ENCODE measurements around the gene PARN. TPM values are rescaled to one million over a fixed set of nuclear protein-coding genes. Genes with fewer than 3 reads are reported as not detected.

The PARN gene
- total RNA-seq, 2 experiments from 2014 or later, result 43.0 to 45.6 TPM

DNA sequence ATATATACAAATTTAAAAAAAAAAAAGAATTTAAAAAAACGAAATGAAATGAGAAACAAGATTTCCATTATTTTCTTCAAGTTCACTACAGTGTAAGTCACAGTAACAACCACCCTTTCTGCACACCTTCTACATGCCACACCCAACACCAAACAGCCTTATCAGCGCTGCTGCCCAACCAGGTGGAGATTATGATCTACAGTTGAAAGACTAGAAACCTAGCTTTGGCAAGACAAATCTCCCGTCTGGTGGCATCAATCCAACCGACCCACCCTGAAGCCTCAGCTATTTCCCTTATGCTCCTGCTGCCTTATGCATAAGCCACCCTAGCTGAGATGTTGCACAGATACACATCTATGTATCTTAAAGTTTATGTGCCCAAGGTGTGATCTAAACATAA is 60.8 kb downstream of the PARN start:
- Mint-ChIP-seq H3K4me1 (ENCODE audit: low read depth) (peaks cover 4% of the 10 kb centered on the region), H3K27ac (no peak overlapping the region), H3K27me3 (no peaks in the 10 kb centered on the region), H3K4me3 (no peak overlapping the region), H3K36me3 (ENCODE audit: low read depth) (peaks cover 16% of the 10 kb centered on the region), H3K9me3 (no peaks in the 10 kb centered on the region)
- ATAC-seq, result no peak
- CTCF ChIA-PET, result no interaction called here
- DNase-seq, result no peak
- intact Hi-C loops (cut with micrococcal nuclease), result no loop called here
- POLR2A ChIA-PET, result no interaction called here
- TF ChIP-seq, protein P1, sequence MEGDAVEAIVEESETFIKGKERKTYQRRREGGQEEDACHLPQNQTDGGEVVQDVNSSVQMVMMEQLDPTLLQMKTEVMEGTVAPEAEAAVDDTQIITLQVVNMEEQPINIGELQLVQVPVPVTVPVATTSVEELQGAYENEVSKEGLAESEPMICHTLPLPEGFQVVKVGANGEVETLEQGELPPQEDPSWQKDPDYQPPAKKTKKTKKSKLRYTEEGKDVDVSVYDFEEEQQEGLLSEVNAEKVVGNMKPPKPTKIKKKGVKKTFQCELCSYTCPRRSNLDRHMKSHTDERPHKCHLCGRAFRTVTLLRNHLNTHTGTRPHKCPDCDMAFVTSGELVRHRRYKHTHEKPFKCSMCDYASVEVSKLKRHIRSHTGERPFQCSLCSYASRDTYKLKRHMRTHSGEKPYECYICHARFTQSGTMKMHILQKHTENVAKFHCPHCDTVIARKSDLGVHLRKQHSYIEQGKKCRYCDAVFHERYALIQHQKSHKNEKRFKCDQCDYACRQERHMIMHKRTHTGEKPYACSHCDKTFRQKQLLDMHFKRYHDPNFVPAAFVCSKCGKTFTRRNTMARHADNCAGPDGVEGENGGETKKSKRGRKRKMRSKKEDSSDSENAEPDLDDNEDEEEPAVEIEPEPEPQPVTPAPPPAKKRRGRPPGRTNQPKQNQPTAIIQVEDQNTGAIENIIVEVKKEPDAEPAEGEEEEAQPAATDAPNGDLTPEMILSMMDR (IDR thresholded peaks at IDR 0.05), result no peak

DNA sequence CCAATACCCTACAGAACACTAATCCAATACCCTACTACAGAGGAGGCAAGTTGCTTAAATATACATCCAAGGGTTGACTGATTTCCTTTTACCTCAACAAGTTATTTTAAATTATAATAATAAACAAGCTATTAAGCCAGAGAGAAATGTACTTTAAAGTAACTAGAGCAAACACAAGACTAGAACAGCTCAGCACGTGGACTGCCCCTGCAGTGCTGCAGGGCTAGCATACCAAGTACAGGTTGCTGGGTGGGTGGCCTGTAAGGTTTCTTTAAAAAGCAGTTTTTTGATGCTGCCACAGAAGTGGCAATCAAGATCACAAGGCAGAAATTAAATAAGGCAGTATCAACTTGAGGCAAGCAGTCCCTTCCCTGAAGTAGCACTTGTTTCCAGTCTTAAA is 63.5 kb downstream of the PARN start:
- DNase-seq, result no peak
- no peak overlapping the region for H3K27ac Mint-ChIP-seq
- TF ChIP-seq, protein P1 (IDR thresholded peaks at IDR 0.05), result no peak
- CTCF ChIA-PET, result no interaction called here
- H3K36me3 Mint-ChIP-seq (ENCODE audit: low read depth), result peaks cover 9% of the 10 kb centered on the region
- intact Hi-C loops (cut with micrococcal nuclease), result no loop called here
- no peak for ATAC-seq
- peaks cover 4% of the 10 kb centered on the region for H3K4me1 Mint-ChIP-seq (ENCODE audit: low read depth)
- H3K9me3 Mint-ChIP-seq, result no peaks in the 10 kb centered on the region
- no peaks in the 10 kb centered on the region for H3K27me3 Mint-ChIP-seq
- POLR2A ChIA-PET, result no interaction called here
- H3K4me3 Mint-ChIP-seq, result no peak overlapping the region

DNA sequence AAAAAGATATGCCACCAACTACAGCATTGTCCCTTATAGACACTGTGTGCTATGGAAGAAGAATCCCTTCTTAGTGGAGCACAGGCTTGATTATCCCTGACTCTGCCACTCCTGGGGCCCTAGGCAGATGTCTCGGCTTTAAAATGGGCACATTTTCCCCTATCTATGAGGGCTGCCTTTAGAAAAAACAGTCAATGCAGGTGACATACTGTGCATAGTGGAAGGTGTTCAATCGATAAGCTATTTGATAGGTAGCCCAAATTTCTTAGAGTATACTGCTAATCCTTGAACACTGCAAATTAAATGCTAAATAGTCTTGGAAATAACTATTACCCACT is 64.4 kb downstream of the PARN start:
- Mint-ChIP-seq H3K27ac (no peak overlapping the region), H3K9me3 (no peaks in the 10 kb centered on the region), H3K36me3 (ENCODE audit: low read depth) (peaks cover 9% of the 10 kb centered on the region), H3K27me3 (no peaks in the 10 kb centered on the region), H3K4me3 (no peak overlapping the region), H3K4me1 (ENCODE audit: low read depth) (peaks cover 4% of the 10 kb centered on the region)
- DNase-seq (no peak), ATAC-seq (no peak)
- POLR2A ChIA-PET, result no interaction called here
- TF ChIP-seq, protein P1 (IDR thresholded peaks at IDR 0.05), result no peak
- CTCF ChIA-PET, result no interaction called here
- intact Hi-C loops (cut with micrococcal nuclease), result no loop called here

DNA sequence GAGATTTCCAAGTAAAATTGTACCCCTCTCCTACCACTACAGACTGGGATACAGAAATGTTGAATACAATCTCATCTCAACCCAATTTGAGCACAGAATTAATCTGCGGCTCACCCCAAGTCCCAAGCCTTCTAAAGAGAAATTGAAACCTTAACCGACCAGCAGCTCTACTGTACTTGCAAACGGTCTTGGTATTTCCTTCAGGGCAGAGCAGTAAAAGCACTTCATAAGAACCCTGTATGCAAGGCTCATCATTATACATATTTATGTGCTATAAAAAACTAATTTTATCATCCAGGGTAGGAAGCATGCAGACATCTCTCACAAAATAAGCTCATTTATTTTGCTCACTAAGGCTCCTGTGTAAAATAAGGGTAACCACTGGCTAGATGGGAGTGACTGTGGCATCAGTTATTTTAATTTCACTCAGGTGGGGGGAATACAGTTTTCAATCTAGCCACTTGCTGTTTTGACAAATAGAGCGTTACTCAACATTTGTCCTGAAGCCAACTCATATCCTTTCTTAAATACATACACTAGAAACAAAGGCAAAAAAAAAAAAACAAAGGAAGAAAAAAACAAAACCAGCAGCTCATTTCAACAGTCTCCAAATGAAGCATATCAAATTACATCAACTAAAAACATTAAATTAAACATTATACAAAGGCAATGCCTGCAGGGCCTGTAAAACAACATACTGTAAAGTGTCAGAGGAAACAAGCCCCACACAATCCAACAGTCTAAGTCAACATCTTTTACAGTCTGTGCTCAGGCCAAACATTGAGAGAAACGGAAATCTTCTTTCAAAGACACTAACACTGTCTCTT is 65.0 kb downstream of the PARN start:
- ATAC-seq, result no peak
- Mint-ChIP-seq H3K27ac (peak overlapping the region; percentile 55), H3K27me3 (no peaks in the 10 kb centered on the region), H3K4me3 (no peak overlapping the region), H3K36me3 (ENCODE audit: low read depth) (peaks cover 9% of the 10 kb centered on the region), H3K9me3 (no peaks in the 10 kb centered on the region), H3K4me1 (ENCODE audit: low read depth) (peaks cover 4% of the 10 kb centered on the region)
- CTCF ChIA-PET, result no interaction called here
- intact Hi-C loops (cut with micrococcal nuclease), result no loop called here
- no peak for DNase-seq
- TF ChIP-seq, protein P1 (IDR thresholded peaks at IDR 0.05), result no peak
- POLR2A ChIA-PET, result no interaction called here

DNA sequence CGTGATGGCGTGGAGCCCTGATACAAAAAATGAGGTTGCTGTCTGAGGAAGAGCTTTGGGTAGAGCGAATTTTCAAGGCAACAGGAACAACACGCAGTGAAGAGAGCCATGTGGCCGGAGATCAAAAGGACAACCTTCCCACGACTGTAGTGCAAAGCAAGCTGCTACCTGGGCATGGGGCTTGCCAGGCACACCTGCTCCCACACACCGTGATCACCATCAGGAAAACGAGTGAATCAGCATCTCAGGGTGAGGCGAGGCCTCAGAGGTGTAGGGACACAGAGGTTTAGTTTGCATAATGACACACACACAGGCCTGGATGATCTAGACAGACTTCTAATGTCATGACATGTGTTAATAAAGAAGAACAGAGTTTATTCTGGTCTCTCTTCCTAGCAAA is 65.7 kb downstream of the PARN start:
- POLR2A ChIA-PET, result no interaction called here
- H3K27ac Mint-ChIP-seq, result no peak overlapping the region

More for the DNA sequence above, 65.7 kb downstream of the PARN start:
- DNase-seq, result no peak
- Mint-ChIP-seq H3K27me3 (no peaks in the 10 kb centered on the region), H3K4me1 (ENCODE audit: low read depth) (peaks cover 4% of the 10 kb centered on the region), H3K36me3 (ENCODE audit: low read depth) (peaks cover 9% of the 10 kb centered on the region), H3K4me3 (no peak overlapping the region), H3K9me3 (no peaks in the 10 kb centered on the region)
- no peak for ATAC-seq
- TF ChIP-seq, protein P1 (IDR thresholded peaks at IDR 0.05), result no peak
- intact Hi-C loops (cut with micrococcal nuclease), result no loop called here
- CTCF ChIA-PET, result no interaction called here
